H1 (cell line): ENCODE results near the gene LILRB2.

Experiments
- YY1 ChIP-seq: IDR thresholded peaks from 2 replicates; pipeline ENCODE4 v1.6.1; 2011; ENCODE audit warnings: low read depth, mild to moderate bottlenecking, low read length
- TF ChIP-seq, protein P1 (sequence below), 3 experiments: IDR thresholded peaks; 1 replicate in 2 of 3; 2 replicates in 1 of 3; pipeline versions ENCODE4 v1.5.1 to v1.6.1; 2011; ENCODE audit warnings: low read length in 3 of 3, mild to moderate bottlenecking in 3 of 3, inconsistent platforms in 2 of 3, low read depth in 1 of 3, moderate library complexity in 1 of 3; ENCODE audit not compliant: insufficient read depth in 1 of 3; ENCODE audit errors: control extremely low read depth in 1 of 3

DNA sequence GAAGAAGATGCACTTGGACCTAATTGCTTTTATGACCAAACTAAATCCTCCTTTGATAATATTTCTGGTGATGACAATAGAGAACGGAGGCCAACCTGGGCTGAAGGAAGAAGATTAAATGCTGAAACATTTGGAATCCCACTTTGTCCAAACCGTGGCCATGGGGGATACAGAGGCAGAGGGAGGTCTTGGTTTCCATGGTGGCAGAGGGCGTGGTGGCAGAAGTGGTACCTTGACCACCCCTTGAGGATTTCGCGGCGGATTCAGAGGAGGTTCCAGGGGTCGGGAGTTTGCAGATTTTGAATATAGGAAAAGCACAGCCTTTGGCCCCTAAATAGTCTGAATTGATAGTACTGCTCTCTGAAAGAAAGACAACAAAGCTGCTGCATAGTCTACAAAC is 50.9 kb downstream of the LILRB2 start:
- TF ChIP-seq, protein P1, sequence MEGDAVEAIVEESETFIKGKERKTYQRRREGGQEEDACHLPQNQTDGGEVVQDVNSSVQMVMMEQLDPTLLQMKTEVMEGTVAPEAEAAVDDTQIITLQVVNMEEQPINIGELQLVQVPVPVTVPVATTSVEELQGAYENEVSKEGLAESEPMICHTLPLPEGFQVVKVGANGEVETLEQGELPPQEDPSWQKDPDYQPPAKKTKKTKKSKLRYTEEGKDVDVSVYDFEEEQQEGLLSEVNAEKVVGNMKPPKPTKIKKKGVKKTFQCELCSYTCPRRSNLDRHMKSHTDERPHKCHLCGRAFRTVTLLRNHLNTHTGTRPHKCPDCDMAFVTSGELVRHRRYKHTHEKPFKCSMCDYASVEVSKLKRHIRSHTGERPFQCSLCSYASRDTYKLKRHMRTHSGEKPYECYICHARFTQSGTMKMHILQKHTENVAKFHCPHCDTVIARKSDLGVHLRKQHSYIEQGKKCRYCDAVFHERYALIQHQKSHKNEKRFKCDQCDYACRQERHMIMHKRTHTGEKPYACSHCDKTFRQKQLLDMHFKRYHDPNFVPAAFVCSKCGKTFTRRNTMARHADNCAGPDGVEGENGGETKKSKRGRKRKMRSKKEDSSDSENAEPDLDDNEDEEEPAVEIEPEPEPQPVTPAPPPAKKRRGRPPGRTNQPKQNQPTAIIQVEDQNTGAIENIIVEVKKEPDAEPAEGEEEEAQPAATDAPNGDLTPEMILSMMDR (IDR thresholded peaks at IDR 0.05; ENCODE audit: control extremely low read depth in 1 of 3, insufficient read depth in 1 of 3, low read depth in 1 of 3, low read length in 3 of 3): no peak
- no peak for TF ChIP-seq YY1
